Measurements from ENCODE around the gene COL4A4.

Gene COL4A4

GRCh38 chr2:227030789-227031188 is 133.2 kb downstream of the COL4A4 start:
- no peak for DNase-seq (ENCODE audit: low read depth in 3 of 3)

- no peak for DNase-seq (ENCODE audit: low read depth in 3 of 3)
Observed at GRCh38 chr2:227029426-227030105, 134.4 kb downstream of the COL4A4 start.

- no peak for DNase-seq (ENCODE audit: low read depth in 3 of 3)
Observed at GRCh38 chr2:227025510-227025909, 138.5 kb downstream of the COL4A4 start.

GRCh38 chr2:227022608-227023007 is 141.4 kb downstream of the COL4A4 start:
- DNase-seq (ENCODE audit: low read depth in 3 of 3) = no peak

- DNase-seq (ENCODE audit: low read depth in 3 of 3) = no peak
Observed at GRCh38 chr2:227020416-227020815, 143.6 kb downstream of the COL4A4 start.

GRCh38 chr2:227016894-227017293 is 147.1 kb downstream of the COL4A4 start:
- DNase-seq (ENCODE audit: low read depth in 3 of 3) = no peak

- no peak for DNase-seq (ENCODE audit: low read depth in 3 of 3)
Observed at GRCh38 chr2:227013881-227014280, 150.1 kb downstream of the COL4A4 start.

GRCh38 chr2:227013330-227013729 is 150.7 kb downstream of the COL4A4 start:
- no peak for DNase-seq (ENCODE audit: low read depth in 3 of 3)

- DNase-seq (ENCODE audit: low read depth in 3 of 3) = no peak
Observed at GRCh38 chr2:227010433-227010832, 153.6 kb downstream of the COL4A4 start.

- no peak for DNase-seq (ENCODE audit: low read depth in 3 of 3)
Observed at GRCh38 chr2:227007940-227008339, 156.1 kb downstream of the COL4A4 start.

GRCh38 chr2:227007148-227007547 is 156.9 kb downstream of the COL4A4 start:
- no peak for DNase-seq (ENCODE audit: low read depth in 3 of 3)

GRCh38 chr2:227006189-227006897 is 157.7 kb downstream of the COL4A4 start:
- no peak for DNase-seq (ENCODE audit: low read depth in 3 of 3)

GRCh38 chr2:227004482-227004881 is 159.5 kb downstream of the COL4A4 start:
- no peak for DNase-seq (ENCODE audit: low read depth in 3 of 3)

- no peak for DNase-seq (ENCODE audit: low read depth in 3 of 3)
Observed at GRCh38 chr2:227000123-227000522, 163.9 kb downstream of the COL4A4 start.

GRCh38 chr2:226999661-227000060 is 164.3 kb downstream of the COL4A4 start:
- no peak for DNase-seq (ENCODE audit: low read depth in 3 of 3)

- DNase-seq (ENCODE audit: low read depth in 3 of 3) = peak; percentile 42 to 75 (median 52)
Observed at GRCh38 chr2:226995625-226996041, 168.4 kb downstream of the COL4A4 start.

- no peak for DNase-seq (ENCODE audit: low read depth in 3 of 3)
Observed at GRCh38 chr2:226994775-226995174, 169.2 kb downstream of the COL4A4 start.

GRCh38 chr2:226993171-226993570 is 170.8 kb downstream of the COL4A4 start:
- DNase-seq (ENCODE audit: low read depth in 3 of 3) = no peak

- DNase-seq (ENCODE audit: low read depth in 3 of 3) = no peak
Observed at GRCh38 chr2:226991663-226992062, 172.3 kb downstream of the COL4A4 start.

GRCh38 chr2:226985583-226985946 is 178.4 kb downstream of the COL4A4 start:
- no peak for DNase-seq (ENCODE audit: low read depth in 3 of 3)

- no peak for DNase-seq (ENCODE audit: low read depth in 3 of 3)
Observed at GRCh38 chr2:226984750-226985582, 179.0 kb downstream of the COL4A4 start.

GRCh38 chr2:226983895-226984749 is 179.9 kb downstream of the COL4A4 start:
- DNase-seq (ENCODE audit: low read depth in 3 of 3) = no peak
